Measurements from ENCODE around the gene CNR2. TPM values are rescaled to one million over a fixed set of nuclear protein-coding genes. Genes with fewer than 3 reads are reported as not detected.
"Not testable (repeated sequence)": the region's sequence is repeated elsewhere in the genome, so short reads cannot be mapped to it uniquely, and the experiment has no call there.

Gene CNR2
- 0.09 TPM for total RNA-seq

DNA sequence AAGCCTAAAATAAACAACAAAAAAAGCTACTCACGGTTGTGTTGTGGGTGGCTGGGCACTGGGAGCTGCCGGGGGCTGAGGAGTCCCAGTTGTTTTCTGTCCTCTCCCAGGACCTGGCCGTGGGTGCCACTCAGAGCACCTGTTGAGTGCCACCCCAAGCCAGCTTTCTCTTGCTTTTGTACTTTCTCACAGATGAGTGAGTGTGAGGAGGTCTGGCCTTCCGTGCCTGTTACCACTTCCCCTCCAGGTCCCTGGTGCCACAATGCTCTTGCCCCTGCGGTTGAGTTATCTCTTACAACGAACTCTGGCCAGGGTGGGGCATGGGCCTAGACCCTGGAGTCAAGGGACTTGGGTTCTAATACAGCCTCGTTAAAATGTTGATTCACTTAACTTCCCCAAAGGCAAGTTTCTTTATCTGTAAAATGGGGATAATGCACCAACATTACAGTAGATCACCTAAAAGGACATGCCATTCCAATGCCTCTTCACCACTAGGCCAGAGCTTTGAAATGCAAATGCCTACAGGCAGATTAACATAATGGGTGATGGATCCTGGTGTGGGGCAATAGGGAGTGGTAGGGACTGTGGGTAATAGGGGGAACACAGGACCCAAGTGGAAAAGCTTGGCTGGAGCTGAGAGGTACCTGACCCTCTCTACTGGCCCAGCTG is at the start of gene CNR2:
TSS of gene CNR2 (minus strand) at position 151 of the 669 bp plus-strand sequence. CDS start 37,745 bp downstream, outside the sequence.
- intact Hi-C loops (cut with DNase I), result no loop called here
- ATAC-seq (no peak), DNase-seq (ENCODE audit: low spot score) (no peak)

DNA sequence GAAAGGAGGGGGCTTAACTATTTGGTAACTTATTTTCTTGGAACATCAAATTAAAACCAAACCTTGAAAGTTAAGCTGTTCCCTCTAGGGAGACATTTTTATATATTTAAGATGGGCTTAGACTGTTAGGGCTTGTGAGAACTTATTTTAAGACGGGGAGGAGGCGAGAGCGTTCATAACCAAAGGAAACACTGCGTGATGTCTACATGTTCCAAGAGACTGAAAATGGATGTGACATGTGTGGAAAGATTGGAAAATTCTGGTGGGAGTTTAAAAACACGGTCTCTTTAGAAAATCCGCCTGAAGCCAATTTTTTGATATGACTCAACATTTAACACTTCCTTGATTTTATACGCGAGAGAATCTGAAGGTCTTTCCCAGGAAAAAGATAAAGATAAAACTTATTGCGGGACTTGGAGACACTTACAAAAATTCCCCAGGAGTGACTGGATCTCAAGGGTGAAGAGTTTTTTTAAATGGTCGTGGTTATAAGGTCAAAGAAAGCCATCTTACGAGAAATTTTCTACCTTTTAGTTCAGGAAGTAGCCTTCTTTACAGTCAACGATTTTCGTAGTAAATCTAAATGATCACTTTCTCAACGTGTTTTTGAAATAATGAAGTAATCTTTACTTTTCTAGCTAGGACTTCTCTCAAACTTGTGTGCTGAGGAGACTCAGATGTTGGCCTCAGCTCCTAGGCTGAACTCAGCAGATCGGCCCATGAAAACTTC is 47.3 kb upstream of the CNR2 start:
- intact Hi-C loops (cut with DNase I), result no loop called here
- ATAC-seq, result no peak

DNA sequence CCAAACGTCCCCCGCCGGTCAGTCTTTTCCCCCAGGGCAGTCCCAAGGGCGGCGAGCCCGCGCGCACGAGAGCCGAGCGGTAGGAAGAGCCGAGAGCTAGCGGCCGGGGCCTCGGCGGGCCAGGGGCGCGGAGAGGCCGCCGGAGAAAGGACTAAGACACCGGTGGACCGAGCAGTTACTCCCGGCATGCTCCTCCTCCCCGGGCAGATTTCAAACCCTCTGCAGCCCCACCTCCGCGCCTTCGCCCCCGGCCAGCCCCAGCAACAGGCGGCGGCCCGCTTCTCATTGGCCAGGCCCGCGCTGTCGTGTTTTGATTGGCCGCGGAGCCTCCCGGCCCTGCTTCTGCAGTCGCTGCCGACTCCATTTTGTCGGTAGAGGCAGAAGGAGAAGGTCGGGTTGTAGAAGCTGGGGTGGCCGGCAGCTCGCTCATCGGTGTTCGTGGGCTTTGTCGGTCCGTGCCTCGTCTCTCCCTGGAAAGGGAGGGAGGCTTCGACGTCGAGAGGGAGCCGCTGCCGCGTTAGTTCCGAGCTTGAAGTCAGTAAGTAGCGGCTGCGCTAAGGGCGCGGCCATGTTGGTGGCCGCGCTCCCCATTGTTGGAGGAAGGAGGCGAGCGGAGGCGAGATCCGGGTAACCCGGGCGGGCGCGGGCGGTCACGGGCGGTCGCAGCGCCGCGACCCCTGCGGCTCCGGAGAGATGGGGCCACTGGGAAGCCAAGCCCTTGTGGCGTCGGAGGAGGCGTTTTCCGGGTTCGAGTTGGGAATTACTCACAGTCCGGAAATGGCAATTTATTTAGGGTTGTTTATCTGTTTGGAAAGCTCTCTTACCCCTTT is 46.5 kb upstream of the CNR2 start, which contains the start of gene PNRC2:
TSS of gene PNRC2 (plus strand) at position 368 of the 830 bp plus-strand sequence. CDS start 1,630 bp downstream, outside the sequence.
- peak; percentile 97 for DNase-seq (ENCODE audit: low spot score)
- ATAC-seq, result peak; percentile 99
- intact Hi-C loops (cut with DNase I), result loop anchor here (5.0 kb wide), 1 partner anchor 68 kb away; no protein-coding TSS in a partner anchor

More for the DNA sequence above, 47.3 kb upstream of the CNR2 start:
- DNase-seq (ENCODE audit: low spot score), result no peak

DNA sequence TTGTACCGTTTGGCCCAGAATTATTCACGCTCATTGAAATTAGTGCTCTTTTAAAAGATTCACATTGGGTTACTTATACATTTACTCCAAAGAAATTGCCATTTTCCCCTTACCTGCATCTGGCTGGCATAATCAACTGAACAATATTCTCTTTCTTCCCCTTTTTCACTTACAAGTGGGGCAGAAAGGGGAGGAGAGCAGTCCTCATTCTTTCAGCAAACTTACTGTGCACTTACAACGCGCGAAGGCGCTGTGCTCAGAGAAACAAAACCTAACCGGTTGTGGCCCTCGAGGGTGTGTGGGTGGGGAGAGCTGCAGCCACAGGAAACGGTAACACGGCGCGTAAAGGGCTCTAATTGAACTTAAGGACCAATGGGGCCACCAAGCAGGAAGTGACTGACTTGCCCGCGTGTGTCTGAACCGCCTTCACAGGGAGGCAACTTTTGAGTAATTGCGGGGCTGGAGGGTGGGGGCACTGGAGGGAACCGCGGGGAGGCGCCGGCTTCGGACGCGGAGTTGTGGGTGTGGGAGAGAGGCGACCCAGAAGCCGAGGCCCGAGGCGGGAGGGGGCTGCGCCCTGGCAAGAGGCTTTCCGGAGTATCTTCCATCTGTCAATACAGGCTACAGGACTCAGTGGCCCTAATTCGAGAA is 45.8 kb upstream of the CNR2 start:
- intact Hi-C loops (cut with DNase I), result loop anchor here (5.0 kb wide), 1 partner anchor 68 kb away; no protein-coding TSS in a partner anchor
- ATAC-seq, result peak; percentile 77
- peak; percentile 85 for DNase-seq (ENCODE audit: low spot score)

DNA sequence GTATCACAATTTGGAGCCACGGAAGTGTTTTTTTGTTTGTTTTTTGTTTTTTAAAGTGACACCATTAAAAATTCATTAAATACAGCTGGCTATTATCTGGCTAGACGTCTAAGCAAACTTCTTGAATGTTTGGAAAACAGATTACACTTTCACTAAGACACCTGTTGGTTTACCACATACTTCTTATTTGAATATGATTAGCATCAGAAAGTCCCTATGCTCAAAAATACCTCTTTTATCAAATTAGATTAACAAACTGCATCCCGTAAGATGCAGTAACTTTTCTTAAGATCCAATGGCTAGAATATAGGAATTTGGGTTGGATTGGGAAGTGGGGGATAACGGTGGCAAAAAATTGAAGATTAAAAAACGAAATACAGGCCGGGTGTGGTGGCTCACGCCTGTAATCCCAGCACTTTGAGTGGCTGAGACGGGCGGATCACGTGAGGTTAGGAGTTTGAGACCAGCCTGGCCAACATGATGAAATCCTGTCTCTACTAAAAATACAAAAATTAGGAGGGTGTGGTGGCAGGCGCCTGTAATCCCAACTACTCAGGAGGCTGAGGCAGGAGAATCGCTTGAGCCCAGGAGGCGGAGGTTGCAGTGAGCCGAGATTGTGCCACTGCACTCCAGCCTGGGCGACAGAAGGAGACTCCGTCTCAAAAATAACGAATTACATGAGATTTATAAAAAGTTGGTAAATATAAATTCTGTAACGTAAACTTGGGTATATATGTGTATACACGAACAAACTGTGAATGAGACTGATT is 45.1 kb upstream of the CNR2 start:
- not testable (repeated sequence) for ATAC-seq; DNase-seq (ENCODE audit: low spot score)
- intact Hi-C loops (cut with DNase I), result loop anchor here (5.0 kb wide), 1 partner anchor 69 kb away; no protein-coding TSS in a partner anchor

DNA sequence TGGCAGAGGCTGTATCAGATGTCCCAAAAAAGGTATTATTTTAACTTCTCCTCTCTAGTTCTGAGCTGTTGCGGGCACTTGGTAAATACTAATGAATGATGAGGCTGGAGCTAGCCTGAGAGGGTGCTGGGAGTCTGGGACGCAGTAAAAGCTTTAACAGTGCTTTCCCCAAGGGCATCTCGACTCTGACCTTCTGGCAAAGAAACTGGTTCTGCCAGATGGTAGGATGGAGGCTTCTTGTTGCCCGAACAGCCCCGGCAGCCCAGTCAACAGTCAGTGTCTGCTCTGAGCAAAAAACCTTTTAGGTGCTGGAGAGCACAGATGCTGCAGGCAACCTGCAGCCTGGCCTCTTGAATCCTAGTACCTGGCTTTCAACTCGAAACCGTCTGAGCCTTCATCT is 43.9 kb upstream of the CNR2 start:
- ATAC-seq, result no peak
- no peak for DNase-seq (ENCODE audit: low spot score)
- intact Hi-C loops (cut with DNase I), result loop anchor here (5.0 kb wide), 1 partner anchor 70 kb away; no protein-coding TSS in a partner anchor

DNA sequence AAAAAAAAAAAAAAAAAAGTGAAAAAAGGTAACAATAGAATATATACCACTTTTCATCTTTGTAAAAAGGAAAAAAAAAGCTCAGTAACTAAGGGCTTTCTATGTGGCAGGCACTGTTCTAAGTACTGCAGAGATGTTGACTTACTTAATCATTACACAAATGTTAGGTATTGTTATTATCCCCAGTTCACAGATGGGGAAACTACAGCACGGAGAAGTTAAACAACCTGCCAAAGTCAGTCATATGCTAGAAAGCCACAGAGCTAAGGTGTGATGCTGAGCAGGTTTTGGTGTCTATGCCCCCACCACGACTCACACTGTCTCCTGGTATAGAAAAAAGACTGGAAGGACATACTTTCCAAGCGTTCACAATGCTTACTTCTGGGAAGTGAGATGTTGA is 39.9 kb upstream of the CNR2 start:
- ATAC-seq (no peak), DNase-seq (ENCODE audit: low spot score) (no peak)
- intact Hi-C loops (cut with DNase I), result no loop called here

DNA sequence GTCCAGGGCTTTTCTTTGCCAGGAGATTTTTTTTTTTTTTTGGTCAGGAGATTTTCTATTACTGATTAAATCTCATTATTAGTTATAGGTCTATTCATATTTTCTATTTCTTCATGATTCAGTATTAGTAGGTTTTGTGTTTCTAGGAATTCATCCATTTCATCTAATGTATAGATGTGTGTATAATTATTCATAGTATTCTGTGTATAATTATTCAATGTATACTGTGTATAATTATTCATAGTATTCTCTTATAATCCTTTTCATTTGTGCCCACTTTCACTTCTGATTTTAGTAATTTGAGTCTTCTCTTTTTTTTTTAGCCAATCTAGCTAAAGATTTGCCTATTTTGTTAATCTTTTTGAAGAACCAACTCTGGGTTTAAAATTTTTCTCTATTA is 34.2 kb upstream of the CNR2 start:
- ATAC-seq (no peak), DNase-seq (ENCODE audit: low spot score) (no peak)
- intact Hi-C loops (cut with DNase I), result no loop called here

DNA sequence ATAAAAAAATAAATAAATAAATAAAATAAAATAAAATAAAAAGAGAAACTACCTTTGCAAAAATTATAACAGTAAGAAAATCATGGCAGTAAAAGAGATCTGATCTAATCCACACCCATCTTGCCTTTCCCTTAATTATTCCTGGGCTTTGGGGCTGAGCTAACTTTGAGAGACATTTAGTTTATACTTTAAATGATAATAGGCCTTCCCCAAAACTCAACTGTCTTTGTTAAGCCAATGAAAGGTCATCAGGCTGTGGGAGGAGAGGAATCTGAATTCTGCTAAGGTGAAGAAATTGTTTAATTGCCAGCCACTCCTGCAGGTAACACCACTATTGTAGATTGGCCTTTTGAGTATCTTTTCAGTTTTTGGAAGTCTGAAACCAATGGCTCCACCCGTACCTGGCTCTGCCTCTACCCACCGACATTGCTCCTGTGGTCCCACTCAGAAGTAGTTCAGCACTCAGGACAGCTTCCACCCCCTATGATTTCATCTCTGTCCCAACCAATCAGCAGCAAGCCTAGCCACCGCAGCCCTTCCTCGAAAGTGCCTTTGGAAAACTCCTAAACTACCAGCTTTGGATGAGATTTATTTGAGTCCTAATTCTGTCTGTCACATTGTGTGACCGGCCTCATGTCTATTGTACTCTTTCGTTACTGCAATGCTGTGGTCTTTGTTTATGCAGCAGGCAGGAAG is 23.5 kb upstream of the CNR2 start:
- intact Hi-C loops (cut with DNase I), result no loop called here
- no peak for DNase-seq (ENCODE audit: low spot score)
- no peak for ATAC-seq

DNA sequence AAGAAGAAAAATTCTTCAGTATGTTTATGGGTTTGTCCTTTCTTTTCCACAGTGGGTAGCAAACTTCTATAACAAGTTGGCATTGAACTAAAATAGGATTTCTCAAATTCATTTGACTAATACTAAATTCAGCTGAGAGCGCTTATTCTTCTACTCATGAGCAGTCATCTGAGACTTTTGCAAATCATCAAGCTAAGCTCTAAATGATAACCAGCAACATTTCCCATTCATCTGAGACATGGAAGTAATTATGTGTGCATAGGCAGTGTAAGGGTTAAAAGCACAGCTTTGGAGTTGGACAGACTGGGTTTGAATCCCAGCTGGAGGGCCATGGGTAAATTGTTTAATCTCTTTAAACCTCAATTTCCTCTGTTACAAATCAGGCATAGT is 18.3 kb upstream of the CNR2 start:
- ATAC-seq (no peak), DNase-seq (ENCODE audit: low spot score) (no peak)
- intact Hi-C loops (cut with DNase I), result no loop called here

DNA sequence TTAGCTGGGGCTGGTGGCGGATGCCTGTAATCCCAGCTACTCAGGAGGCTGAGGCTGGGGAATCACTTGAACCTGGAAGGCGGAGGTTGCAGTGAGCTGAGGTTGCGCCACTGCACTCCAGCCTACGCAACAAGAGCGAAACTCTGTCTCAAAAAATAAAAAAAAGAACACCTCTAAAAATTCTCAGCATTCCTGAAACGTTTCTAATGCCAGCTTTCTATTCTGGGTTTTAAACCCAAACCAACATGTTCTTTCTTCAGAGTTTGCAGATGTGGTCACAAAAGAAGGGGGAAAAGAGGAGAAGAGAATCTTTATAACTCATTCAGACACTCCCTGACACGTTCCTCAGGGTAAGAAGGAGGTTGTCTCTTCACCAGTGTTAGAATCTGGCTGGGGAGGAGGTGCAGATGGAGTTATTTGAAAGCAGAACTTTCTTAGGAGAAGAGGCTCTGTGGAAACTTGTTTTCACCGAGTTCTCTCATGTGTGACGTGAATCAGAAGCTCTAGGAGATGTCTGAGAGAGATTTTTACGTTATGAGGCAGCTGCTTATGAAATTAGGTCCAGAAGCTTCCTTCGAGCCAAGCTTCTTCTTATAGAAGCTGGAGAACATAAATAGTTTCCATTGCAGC is 17.8 kb upstream of the CNR2 start:
- intact Hi-C loops (cut with DNase I), result no loop called here
- no peak for ATAC-seq
- DNase-seq (ENCODE audit: low spot score), result no peak

DNA sequence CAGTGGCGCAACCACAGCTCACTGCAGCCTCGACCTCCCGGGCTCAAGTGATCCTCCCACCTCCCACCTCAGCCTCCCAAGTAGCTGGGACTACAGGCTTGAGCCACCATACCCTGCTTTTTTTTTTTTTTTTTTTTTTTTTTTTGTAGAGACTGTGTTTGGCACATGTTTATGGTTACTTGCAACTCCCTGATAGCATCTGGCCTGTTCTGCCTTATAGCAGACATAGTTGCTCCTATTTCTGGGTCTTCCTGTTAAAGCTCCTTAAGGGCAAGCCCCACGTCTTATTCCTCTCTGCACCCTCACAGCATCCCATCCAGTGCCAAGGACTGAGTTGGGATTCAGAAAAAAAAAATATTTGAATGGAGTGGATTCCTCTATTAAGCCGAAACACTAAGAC is 17.1 kb upstream of the CNR2 start:
- no peak for ATAC-seq
- intact Hi-C loops (cut with DNase I), result no loop called here

DNA sequence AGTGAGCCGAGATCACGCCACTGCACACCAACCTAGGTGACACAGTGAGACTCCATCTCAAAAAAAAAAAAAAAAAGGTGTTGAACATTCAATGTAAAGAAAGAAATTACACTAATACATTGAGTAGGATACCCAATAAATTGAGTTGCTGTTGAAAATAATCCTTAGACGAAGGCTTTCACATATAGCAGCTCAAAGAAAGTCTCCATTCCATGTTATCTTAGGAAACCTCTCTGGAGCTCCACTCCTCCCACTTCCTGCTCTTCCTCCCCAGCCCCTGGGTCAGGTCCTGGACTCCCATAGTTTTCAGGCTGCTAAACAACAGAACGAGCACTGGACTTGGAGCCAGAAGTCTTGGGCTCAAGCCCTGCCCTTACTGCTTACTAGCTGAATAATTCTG is 15.6 kb upstream of the CNR2 start:
- intact Hi-C loops (cut with DNase I), result no loop called here
- DNase-seq (ENCODE audit: low spot score) (no peak), ATAC-seq (no peak)

More for the DNA sequence above, 17.1 kb upstream of the CNR2 start:
- DNase-seq (ENCODE audit: low spot score), result no peak

DNA sequence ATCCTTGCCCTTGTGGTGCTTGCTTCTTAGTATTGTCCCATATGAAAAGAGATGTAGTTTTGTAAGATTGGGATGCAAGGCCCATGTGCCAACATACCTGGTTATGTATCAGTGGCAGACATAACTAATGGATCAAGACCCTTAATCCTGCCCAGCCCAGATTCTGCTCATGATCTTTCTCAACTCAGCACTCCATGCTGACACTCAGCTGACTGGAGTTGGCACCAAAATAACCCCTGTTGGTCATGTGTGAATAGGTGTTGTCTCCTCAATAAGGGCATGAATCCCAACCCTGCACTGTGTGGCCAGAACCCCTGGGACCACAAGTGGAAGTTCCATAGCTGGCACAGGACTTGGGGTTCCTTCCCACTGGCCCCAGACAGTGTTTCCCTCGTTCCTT is 13.9 kb upstream of the CNR2 start:
- DNase-seq (ENCODE audit: low spot score) (no peak), ATAC-seq (no peak)
- intact Hi-C loops (cut with DNase I), result no loop called here

DNA sequence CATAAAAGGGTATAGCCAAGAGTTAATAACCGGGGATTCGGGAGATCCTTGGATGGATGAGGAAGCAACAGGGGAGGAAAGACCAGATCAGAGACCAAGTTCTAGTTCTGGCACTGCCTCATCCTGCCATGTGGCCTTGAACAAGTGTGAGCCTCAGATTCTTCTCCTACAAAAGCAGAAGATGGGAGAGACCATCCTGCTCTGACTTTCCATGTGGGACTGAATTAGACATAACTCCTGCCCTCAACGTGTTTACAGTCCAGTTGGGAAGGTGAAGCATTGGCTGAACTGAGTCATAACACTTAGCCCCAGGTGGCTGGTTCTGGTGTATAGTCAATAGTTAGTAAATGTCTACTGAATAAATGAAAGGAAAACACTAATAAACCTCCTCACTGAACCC is 12.1 kb upstream of the CNR2 start:
- no peak for DNase-seq (ENCODE audit: low spot score)
- no peak for ATAC-seq
- intact Hi-C loops (cut with DNase I), result no loop called here

DNA sequence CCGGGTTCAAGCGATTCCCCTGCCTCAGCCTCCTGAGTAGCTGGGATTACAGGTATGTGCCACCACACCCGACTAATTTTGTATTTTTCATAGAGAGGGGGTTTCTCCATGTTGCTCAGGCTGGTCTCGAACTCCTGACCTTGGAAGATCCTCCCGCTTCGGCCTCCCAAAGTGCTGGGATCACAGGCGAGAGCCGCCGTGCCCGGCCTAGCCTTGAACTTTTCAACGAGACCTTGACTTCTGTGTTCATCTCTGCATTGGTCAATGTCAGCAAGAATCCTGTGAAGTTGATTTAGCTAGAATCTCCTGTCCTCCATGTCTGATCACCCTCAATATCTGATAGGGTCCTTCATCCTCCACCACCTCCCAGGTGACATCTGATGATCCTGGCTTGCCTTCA is 11.4 kb upstream of the CNR2 start:
- DNase-seq (ENCODE audit: low spot score) (peak; percentile 31), ATAC-seq (no peak)
- intact Hi-C loops (cut with DNase I), result no loop called here

All from sciatic nerve (tissue), 2 donors.